GM12891 (cell line): Measurements from ENCODE around the gene DNASE1L3.

Experiments
- POLR2A ChIP-seq: IDR thresholded peaks from 2 replicates; pipeline ENCODE4 v1.6.1; 2011; ENCODE audit warnings: low read depth, low read length, control low read depth
- POLR2AphosphoS5 ChIP-seq: IDR thresholded peaks from 2 replicates; pipeline ENCODE4 v1.6.1; 2011; ENCODE audit warnings: low read depth, low read length, control low read depth
- POU2F2 ChIP-seq: IDR thresholded peaks from 2 replicates; pipeline ENCODE4 v1.6.1; 2011; ENCODE audit warnings: low read depth, mild to moderate bottlenecking, control low read depth, low read length, moderate library complexity
- SPI1 ChIP-seq: IDR thresholded peaks from 2 replicates; pipeline ENCODE4 v1.6.1; 2011; ENCODE audit warnings: low read depth, low read length, control low read depth
- TAF1 ChIP-seq: IDR thresholded peaks from 2 replicates; pipeline ENCODE4 v1.6.1; 2011; ENCODE audit warnings: low read depth, low read length, control low read depth

DNA sequence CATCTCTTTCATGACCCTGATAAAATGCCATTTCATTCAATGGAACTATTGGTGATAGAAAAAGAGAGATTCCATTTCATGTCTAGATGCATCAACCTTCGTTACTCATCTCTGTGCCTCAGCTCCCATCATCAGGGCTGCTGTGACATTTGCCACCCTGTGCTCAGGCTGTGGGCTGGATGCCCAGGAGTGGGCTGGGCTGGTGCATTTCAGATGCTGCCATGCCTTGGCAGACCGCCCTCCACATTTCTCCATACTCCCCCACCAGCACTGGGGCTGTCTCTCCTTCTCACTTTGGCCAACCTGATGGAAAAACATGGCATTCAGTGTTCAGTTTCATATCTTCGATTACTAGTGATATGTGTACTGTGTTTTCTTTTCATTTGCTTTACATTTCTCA is 59.1 kb downstream of the DNASE1L3 start:
- TF ChIP-seq POLR2A: no peak
- no peak for TF ChIP-seq POLR2AphosphoS5
- no peak for TF ChIP-seq TAF1
- TF ChIP-seq SPI1: no peak
- no peak for TF ChIP-seq POU2F2
